Omental fat pad (tissue), 4 donors: ENCODE data around the gene MORN3. TPM values are rescaled to one million over a fixed set of nuclear protein-coding genes. Genes with fewer than 3 reads are reported as not detected.

ENCODE experiments used
- ATAC-seq: fragments of 150-250 bp; one replicate; pipeline ENCODE4 v1.9.1; 2016; ENCODE audit warnings: mild to moderate bottlenecking, moderate library complexity; ENCODE audit not compliant: low FRiP score
- DNase-seq: peaks from one replicate; pipeline ENCODE4 v3.0.0-alpha.2; 2019; ENCODE audit warnings: low spot score
- CTCF ChIP-seq, 3 donors: fragments of 450-650 bp; IDR thresholded peaks; one replicate each; pipeline ENCODE4 v1.5.1; 2016 to 2017; ENCODE audit warnings: antibody characterized with exemption in 3 of 3, mild to moderate bottlenecking in 3 of 3, moderate library complexity in 2 of 3
- total RNA-seq, 4 donors: library from RNA; depleted of rRNA; stranded (reverse); fragments of >200 nt; gene quantifications; one replicate each; pipeline ENCODE4 v1.1.0, GENCODE V29; 2016

MORN3 gene
- total RNA-seq, 4 donors from 2014 or later = 0.19 TPM; not detected in 3

GRCh38 chr12:121657305-121658008 is 12.0 kb downstream of the MORN3 start:
- TF ChIP-seq CTCF (IDR thresholded peaks at IDR 0.05) = no peak
- no peak for ATAC-seq
- no peak for DNase-seq

- TF ChIP-seq CTCF (IDR thresholded peaks at IDR 0.05) = no peak
- no peak for ATAC-seq
- DNase-seq = no peak
These were observed 13.3 kb downstream of the MORN3 start for GRCh38 chr12:121656122-121656521.

- ATAC-seq (no peak), DNase-seq (no peak)
- TF ChIP-seq CTCF (IDR thresholded peaks at IDR 0.05) = no peak
These were observed 15.5 kb downstream of the MORN3 start for GRCh38 chr12:121653999-121654398.

- no peak for TF ChIP-seq CTCF (IDR thresholded peaks at IDR 0.05)
- ATAC-seq (peak; percentile 12), DNase-seq (no peak)
These were observed 16.5 kb downstream of the MORN3 start for GRCh38 chr12:121652767-121653497.

GRCh38 chr12:121651320-121651719 is 18.1 kb downstream of the MORN3 start:
- no peak for TF ChIP-seq CTCF (IDR thresholded peaks at IDR 0.05)
- no peak for ATAC-seq
- DNase-seq = no peak

- no peak for TF ChIP-seq CTCF (IDR thresholded peaks at IDR 0.05)
- ATAC-seq (no peak), DNase-seq (no peak)
These were observed 19.6 kb downstream of the MORN3 start for GRCh38 chr12:121649819-121650353.
